ENCODE results near the gene PLEKHA6. TPM values are rescaled to one million over a fixed set of nuclear protein-coding genes. Genes with fewer than 3 reads are reported as not detected.
A peak's percentile ranks its signal among the peaks of the same experiment; 100 is the strongest.
"Not testable (repeated sequence)": the region's sequence is repeated elsewhere in the genome, so short reads cannot be mapped to it uniquely, and the experiment has no call there.

Gene PLEKHA6
- total RNA-seq, 1 donor from 2014 or later = 4.4 TPM

GRCh38 chr1:204237515-204237914 is 122.2 kb downstream of the PLEKHA6 start:
- DNase-seq = not testable (repeated sequence)

- peak; percentile 4 for DNase-seq
Measured at GRCh38 chr1:204232526-204232925, 127.2 kb downstream of the PLEKHA6 start.

- DNase-seq = no peak
Measured at GRCh38 chr1:204230211-204230610, 129.5 kb downstream of the PLEKHA6 start.

GRCh38 chr1:204228896-204229295 is 130.8 kb downstream of the PLEKHA6 start:
- no peak for DNase-seq

- DNase-seq = no peak
Measured at GRCh38 chr1:204227996-204228785, 131.5 kb downstream of the PLEKHA6 start.

- no peak for DNase-seq
Measured at GRCh38 chr1:204227351-204227750, 132.4 kb downstream of the PLEKHA6 start.

GRCh38 chr1:204225841-204226735 is 133.6 kb downstream of the PLEKHA6 start:
- DNase-seq = peak; percentile 19

GRCh38 chr1:204224655-204225054 is 135.1 kb downstream of the PLEKHA6 start:
- DNase-seq = no peak

- no peak for DNase-seq
Measured at GRCh38 chr1:204223129-204223860, 136.4 kb downstream of the PLEKHA6 start.

GRCh38 chr1:204222764-204223055 is 137.0 kb downstream of the PLEKHA6 start:
- DNase-seq = peak; percentile 72

GRCh38 chr1:204222006-204222763 is 137.5 kb downstream of the PLEKHA6 start:
- no peak for DNase-seq

GRCh38 chr1:204221271-204221670 is 138.5 kb downstream of the PLEKHA6 start:
- no peak for DNase-seq

- no peak for DNase-seq
Measured at GRCh38 chr1:204219971-204220616, 139.6 kb downstream of the PLEKHA6 start.

- no peak for DNase-seq
Measured at GRCh38 chr1:204218552-204218951, 141.2 kb downstream of the PLEKHA6 start.

- no peak for DNase-seq
Measured at GRCh38 chr1:204217648-204218000, 142.1 kb downstream of the PLEKHA6 start.

- DNase-seq = no peak
Measured at GRCh38 chr1:204216880-204217647, 142.7 kb downstream of the PLEKHA6 start.

- no peak for DNase-seq
Measured at GRCh38 chr1:204216236-204216635, 143.5 kb downstream of the PLEKHA6 start.

- DNase-seq = peak; percentile 83
Measured at GRCh38 chr1:204213668-204214662, 145.8 kb downstream of the PLEKHA6 start, which contains the start of gene GOLT1A. Gene GOLT1A (minus strand): TSS chr1:204213988. CDS start chr1:204213906, 82 bp downstream.

- DNase-seq = no peak
Measured at GRCh38 chr1:204212715-204213114, 147.0 kb downstream of the PLEKHA6 start.
